GM19324 (cell line): ENCODE results near the gene AGFG2.
"Not testable (repeated sequence)": the region's sequence is repeated elsewhere in the genome, so short reads cannot be mapped to it uniquely, and the experiment has no call there.

ENCODE experiments used
- ATAC-seq: cut with Tn5 transposase; IDR thresholded peaks from one replicate; pipeline ENCODE4 v1.9.1; 2021; ENCODE audit warnings: mild to moderate bottlenecking, moderate library complexity; ENCODE audit not compliant: unreplicated experiment, low FRiP score

The AGFG2 gene

GRCh38 chr7:100538654-100539435 is at the start of gene AGFG2:
AGFG2 (plus strand) TSS chr7:100539203; CDS start chr7:100539347, 144 bp downstream.
- peak; percentile 96 for ATAC-seq

GRCh38 chr7:100489824-100490223 is 49.2 kb upstream of the AGFG2 start:
- ATAC-seq, result no peak

GRCh38 chr7:100490483-100491191 is 48.4 kb upstream of the AGFG2 start:
- no peak for ATAC-seq

DNA sequence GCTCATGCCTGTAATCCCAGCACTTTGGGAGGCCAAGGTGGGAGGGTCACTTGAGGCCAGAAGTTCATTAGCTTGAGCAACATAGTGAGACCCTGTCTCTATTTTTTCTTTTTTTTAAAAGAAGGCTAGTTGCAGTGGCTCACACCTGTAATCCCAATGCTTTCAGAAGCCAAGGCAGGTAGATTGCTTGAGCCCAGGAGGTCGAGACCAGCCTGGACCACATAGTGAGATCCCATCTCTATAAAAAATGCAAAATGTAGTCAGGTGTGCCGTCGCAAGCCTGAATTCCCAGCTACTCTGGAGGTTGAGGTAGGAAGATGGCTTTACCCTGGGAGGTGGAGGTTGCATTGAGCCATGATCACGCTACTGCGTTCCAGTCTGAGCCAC is 47.8 kb upstream of the AGFG2 start:
- no peak for ATAC-seq

DNA sequence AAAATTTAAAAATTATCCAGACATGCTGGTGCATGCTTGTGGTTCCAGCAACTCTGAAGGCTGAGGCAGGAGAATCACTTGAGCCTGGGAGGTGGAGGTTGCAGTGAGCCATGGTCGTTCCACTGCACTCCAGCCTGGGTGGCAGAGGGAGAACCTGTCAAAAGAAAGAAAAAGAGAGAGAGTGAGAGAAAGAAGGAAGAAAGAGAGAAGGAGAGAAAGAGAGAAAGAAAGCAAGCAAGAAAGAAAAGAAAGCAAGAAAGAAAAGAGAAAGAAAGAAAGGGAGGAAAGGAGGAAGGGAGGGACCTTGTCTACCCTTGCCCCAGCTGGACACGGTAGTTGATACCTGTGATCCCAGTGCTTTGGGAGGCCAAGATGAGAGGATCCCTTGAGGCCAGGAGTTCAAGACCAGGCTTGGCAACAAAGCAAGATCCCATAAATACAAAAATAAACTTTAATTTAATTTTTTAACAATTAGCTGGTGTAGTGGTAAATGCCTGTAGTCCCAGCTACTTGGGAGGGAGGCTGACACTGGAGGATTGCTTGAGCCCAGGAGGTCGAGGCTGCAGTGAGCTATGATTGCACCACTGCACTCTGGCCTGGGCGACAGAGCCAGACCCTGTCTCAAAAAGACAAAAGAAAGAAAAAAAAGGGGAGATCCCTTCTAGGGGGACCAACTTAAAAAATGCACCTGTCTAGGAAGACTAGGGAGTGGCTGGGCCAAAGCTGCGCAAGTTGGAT is 46.1 kb upstream of the AGFG2 start:
- no peak for ATAC-seq

DNA sequence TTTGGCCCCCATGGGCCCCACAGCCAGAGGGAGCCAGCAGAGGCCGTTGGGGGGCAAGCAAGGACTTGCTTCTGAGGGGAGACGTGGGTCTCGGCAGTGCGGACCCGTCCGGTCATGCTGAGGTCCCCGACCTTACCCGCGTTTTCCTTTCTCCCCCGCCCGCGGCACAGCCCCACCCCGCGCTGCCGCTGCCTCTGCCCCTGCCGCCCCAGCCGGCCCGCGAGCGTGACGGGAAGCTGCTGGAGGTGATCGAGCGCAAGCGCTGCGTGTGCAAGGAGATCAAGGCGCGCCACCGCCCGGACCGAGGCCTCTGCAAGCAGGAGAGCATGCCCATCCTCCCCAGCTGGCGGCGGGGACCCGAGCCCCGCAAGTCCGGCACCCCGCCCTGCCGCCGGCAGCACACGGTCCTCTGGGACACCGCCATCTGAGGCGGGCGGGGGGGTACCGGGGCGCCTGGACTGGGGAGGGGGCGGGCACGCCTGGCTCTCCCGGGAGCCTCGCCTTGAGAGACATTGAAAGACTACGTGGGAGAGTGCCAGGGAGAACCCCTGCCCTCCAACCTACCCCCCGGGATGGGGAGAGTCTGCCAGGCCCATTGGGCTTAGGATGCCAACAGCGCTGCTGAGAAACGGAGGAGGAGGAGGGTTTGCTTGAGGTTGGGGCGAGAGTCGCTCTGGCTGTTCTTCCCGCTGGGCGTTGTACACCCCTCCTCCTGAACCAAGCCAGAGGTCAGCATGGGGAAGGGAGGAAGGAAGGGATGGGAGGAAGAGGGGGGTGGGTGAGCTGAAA is 45.3 kb upstream of the AGFG2 start:
- ATAC-seq, result no peak

DNA sequence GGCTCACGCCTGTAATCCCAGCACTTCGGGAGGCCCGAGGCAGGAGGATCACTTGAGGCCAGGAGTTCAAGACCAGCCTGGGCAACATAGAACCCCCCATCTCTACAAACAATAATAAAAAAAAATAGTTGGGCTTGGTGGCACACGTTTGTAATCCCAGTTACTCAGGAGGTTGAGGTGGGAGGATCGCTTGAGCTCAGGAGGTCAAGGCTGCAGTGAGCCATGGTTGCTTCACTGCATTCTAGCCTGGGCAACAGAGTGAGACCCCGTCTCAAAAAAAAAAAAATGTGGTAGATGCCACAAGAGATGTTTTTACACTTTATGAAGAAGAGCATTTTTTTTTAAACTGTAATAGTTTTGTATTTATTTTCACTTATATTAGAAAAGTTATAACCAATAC is 42.5 kb upstream of the AGFG2 start:
- no peak for ATAC-seq

GRCh38 chr7:100500743-100501142 is 38.3 kb upstream of the AGFG2 start:
- not testable (repeated sequence) for ATAC-seq

DNA sequence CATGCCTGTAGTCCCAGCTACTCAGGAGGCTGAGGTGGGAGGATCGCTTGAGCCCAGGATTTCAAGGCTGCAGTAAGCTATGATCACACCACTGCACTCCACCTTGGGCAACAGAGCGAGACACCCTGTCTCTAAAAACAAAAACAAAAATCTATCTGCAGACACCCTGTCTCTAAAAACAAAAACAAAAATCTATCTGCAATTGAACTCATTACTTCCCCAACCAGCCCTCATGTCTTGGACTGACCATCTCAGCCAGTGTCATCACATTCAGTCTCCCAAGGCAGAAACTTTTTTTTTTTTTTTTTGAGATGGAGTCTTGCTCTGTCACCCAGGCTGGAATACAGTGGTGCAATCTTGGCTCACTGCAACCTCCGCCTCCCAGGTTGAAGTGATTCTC is 35.0 kb upstream of the AGFG2 start:
- not testable (repeated sequence) for ATAC-seq

GRCh38 chr7:100504887-100505611 is 34.0 kb upstream of the AGFG2 start:
- ATAC-seq, result no peak

- ATAC-seq, result no peak
Measured at GRCh38 chr7:100506356-100506923, 32.6 kb upstream of the AGFG2 start.

DNA sequence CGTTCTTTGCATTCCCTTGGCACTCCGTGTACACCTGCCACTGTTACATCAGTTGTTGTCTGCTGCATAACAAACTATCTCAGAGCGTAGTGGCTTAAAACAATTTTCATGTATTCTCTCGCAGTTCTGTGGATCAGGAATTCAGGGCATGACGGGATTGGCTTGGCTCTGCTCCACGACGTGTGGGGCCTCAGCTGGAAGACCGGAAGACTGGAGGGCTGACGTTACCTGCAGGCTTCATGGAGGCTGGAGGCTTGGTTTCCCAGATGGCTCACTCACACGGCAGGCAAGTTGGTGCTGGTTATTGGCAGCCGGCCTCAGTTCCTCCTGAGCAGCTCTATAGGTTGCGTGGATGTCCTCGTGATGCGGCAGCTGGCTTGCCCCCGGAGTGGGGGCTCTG is 29.8 kb upstream of the AGFG2 start:
- ATAC-seq, result no peak

GRCh38 chr7:100510437-100511239 is 28.4 kb upstream of the AGFG2 start:
- ATAC-seq, result no peak

GRCh38 chr7:100513212-100513810 is 25.7 kb upstream of the AGFG2 start:
- ATAC-seq, result no peak

DNA sequence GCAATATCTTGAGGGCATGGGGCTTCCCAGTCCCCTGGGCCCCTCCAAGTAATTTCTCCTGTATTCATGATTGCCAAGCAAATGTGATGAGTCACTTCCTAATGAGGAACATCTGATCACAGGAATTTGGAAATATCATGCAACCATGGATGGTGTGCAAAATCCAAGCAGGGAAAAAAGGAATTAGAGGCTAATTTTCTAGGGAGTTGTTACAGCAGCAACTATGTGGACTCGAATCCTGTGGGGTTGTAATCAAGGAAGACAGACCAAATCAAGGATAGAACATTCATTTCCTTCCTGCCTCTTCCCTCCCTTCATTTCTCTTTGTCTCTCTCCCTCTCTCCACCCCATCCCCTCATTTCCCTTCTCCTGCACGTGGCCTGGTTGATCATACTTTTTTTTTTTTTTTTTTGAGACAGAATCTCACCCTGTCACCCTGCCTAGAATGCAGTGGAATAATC is 23.9 kb upstream of the AGFG2 start:
- no peak for ATAC-seq

DNA sequence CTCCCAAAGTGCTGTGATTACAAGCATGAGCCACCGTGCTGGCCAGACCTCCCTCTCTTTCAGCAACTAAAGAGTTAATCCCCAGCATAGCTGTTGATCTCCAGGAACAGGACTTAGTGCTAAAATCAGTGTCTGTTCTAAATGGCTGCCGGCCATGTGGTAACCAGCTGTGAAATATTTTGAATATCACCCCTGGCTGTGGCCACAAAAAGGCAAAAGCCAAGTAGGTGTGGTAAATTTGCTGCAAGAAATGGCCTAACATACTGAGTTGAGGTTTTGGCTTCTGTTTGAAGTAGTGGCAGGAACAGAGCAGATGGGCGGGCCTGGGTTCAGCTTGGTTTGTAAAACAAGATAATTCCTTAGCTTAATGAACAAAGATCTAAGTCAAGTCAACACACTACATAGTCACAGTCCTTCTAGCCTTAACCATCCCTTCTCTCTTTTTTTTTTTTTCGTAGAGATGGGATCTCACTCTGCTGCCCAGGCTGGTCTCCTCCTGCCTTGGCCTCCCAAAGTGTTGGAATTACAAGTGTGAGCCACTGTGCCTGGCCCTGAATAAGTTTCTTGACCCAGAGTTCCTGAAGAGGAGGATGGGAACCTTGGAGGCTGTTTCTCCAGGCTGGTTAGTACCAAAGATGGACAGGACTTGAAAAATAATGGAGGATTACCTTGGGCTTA is 22.7 kb upstream of the AGFG2 start:
- no peak for ATAC-seq

GRCh38 chr7:100517305-100517704 is 21.7 kb upstream of the AGFG2 start:
- no peak for ATAC-seq

DNA sequence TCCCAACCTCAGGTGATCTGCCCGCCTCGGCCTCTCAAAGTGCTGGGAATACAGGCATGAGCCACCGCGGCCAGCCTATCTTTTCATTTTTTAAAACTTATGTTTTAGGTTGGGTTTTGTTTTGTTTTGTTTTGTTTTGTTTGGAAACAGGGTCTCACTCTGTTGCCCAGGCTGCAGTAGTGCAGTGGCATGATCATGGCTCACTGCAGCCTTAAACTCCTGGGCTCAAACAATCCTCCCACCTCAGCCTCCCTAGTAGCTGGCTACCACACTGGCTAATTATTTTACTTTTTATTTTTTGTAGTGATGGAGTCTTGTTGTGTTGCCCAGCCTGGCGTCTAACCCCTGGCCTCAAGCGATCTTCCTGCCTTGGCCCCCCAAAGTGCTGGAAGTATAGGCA is 19.4 kb upstream of the AGFG2 start:
- ATAC-seq, result no peak
